PC-9 (cell line): ENCODE measurements around the gene COA3. TPM values are rescaled to one million over a fixed set of nuclear protein-coding genes. Genes with fewer than 3 reads are reported as not detected.

ENCODE experiments used
- BruUV-seq: library from RNA; stranded (reverse); fragments of 400-500 nt; replicated peaks from 2 replicates; lab custom pipeline; 2021; lab: Mats Ljungman, UMichigan
- CTCF ChIA-PET: fragments of 300-600 bp; sonication (Branson Sonifier 250); formaldehyde crosslinking; loops from one replicate; lab custom pipeline; 2022; ENCODE audit warnings: antibody characterized with exemption; lab: Charles Lee
- POLR2A ChIA-PET: fragments of 300-600 bp; sonication (Branson Sonifier 250); formaldehyde crosslinking; loops from one replicate; lab custom pipeline; 2022; ENCODE audit warnings: antibody characterized with exemption; ENCODE audit not compliant: unreplicated experiment; lab: Charles Lee
- DNase-seq, 2 experiments: peaks; one replicate each; pipeline versions ENCODE4 v3.0.0 to v3.0.0-alpha.2; 2015 to 2022; ENCODE audit warnings: mixed read lengths in 1 of 2
- H2AFZ ChIP-seq: fragments of 200-600 bp; sonication (generic); 2 replicates; pipeline ENCODE4 v1.8.1; 2017; ENCODE audit warnings: antibody characterized with exemption
- H3F3A ChIP-seq: fragments of 200-600 bp; sonication (generic); 2 replicates; pipeline ENCODE4 v1.8.1; 2017; ENCODE audit warnings: antibody characterized with exemption, mild to moderate bottlenecking, low read depth; ENCODE audit not compliant: insufficient read depth
- H3K27ac ChIP-seq: fragments of 200-600 bp; sonication (generic); 2 replicates; pipeline ENCODE4 v1.6.1; 2016; ENCODE audit warnings: mixed run types
- H3K27me3 ChIP-seq: fragments of 200-600 bp; sonication (generic); 2 replicates; pipeline ENCODE4 v1.6.1; 2016; ENCODE audit warnings: low read depth, mixed run types; ENCODE audit not compliant: insufficient read depth
- H3K36me3 ChIP-seq: fragments of 200-600 bp; sonication (generic); 2 replicates; pipeline ENCODE4 v1.6.1; 2016; ENCODE audit warnings: low read depth, mixed run types
- H3K4me1 ChIP-seq: fragments of 200-600 bp; sonication (generic); replicated peaks from 2 replicates; pipeline ENCODE4 v1.6.1; 2016; ENCODE audit warnings: mixed run types; ENCODE audit not compliant: insufficient read depth
- H3K4me2 ChIP-seq: fragments of 200-600 bp; sonication (generic); 2 replicates; pipeline ENCODE4 v1.6.1; 2017; ENCODE audit warnings: mixed run types
- H3K4me3 ChIP-seq: fragments of 200-600 bp; sonication (generic); 2 replicates; pipeline ENCODE4 v1.6.1; 2016; ENCODE audit warnings: mixed run types
- H3K79me2 ChIP-seq: fragments of 200-600 bp; sonication (generic); 2 replicates; pipeline ENCODE4 v1.6.1; 2017; ENCODE audit warnings: low read depth, mixed run types
- H3K9me2 ChIP-seq: fragments of 200-600 bp; sonication (generic); 2 replicates; pipeline ENCODE4 v1.8.1; 2017; ENCODE audit warnings: mild to moderate bottlenecking; ENCODE audit not compliant: insufficient read depth
- H3K9me3 ChIP-seq: fragments of 200-600 bp; sonication (generic); 2 replicates; pipeline ENCODE4 v1.8.1; 2016; ENCODE audit warnings: low read depth; ENCODE audit not compliant: insufficient read depth
- H4K20me1 ChIP-seq: fragments of 200-600 bp; sonication (generic); 2 replicates; pipeline ENCODE4 v1.8.1; 2017; ENCODE audit not compliant: insufficient read depth
- CTCF ChIP-seq: fragments of 200-600 bp; sonication (generic); conservative IDR thresholded peaks from 2 replicates; pipeline ENCODE4 v1.6.1; 2017; ENCODE audit warnings: mixed run types, antibody characterized with exemption, mild to moderate bottlenecking, moderate library complexity
- EZH2 ChIP-seq: fragments of 200-600 bp; sonication (generic); IDR thresholded peaks from 2 replicates; pipeline ENCODE4 v1.8.0; 2017; ENCODE audit warnings: antibody characterized with exemption, low read depth
- intact Hi-C: fragments of 100-400 bp; cut with micrococcal nuclease; formaldehyde crosslinking; loops from one replicate; pipeline ENCODE4 v1.10.0; 2022; ENCODE audit not compliant: unreplicated experiment
- total RNA-seq: library from RNA; stranded (reverse); gene quantifications from 2 replicates; pipeline ENCODE4 v1.2.3, GENCODE V29; 2021

COA3 gene
- total RNA-seq, 1 experiment from 2014 or later = 49.9 TPM

GRCh38 chr17:42844761-42845555, 46.5 kb upstream of the COA3 start:
- Histone ChIP-seq H3K4me2 (no peak overlapping the region), H3K36me3 (peaks cover 16% of the 10 kb centered on the region; the same call in 1 of the 2 replicates), H2AFZ (no peak overlapping the region), H3K4me3 (no peak overlapping the region), H3K4me1 (no peaks in the 10 kb centered on the region), H3K9me2 (no peaks in the 10 kb centered on the region), H3K79me2 (no peaks in the 10 kb centered on the region), H3K27ac (no peak overlapping the region), H4K20me1 (peaks cover 8% of the 10 kb centered on the region), H3F3A (peaks cover 32% of the 10 kb centered on the region; the same call in 1 of the 2 replicates), H3K9me3 (no peaks in the 10 kb centered on the region), H3K27me3 (no peaks in the 10 kb centered on the region)
- intact Hi-C loops = no loop called here
- CTCF ChIA-PET = no interaction called here
- no TSS peak for BruUV-seq
- TF ChIP-seq EZH2 = no peak
- no peak for TF ChIP-seq CTCF
- POLR2A ChIA-PET = interaction anchor here (0.6 to 0.7 kb wide), 2 partner anchors 25 to 28 kb away, joined by 3 to 4 read pairs; no protein-coding TSS in a partner anchor
- no peak for DNase-seq

- peaks cover 8% of the 10 kb centered on the region for H4K20me1 ChIP-seq
- TF ChIP-seq EZH2 = no peak
- TF ChIP-seq CTCF = no peak
- DNase-seq = no peak
- no peaks in the 10 kb centered on the region for H3K27me3 ChIP-seq
- no peaks in the 10 kb centered on the region for H3K4me1 ChIP-seq
- intact Hi-C loops = no loop called here
- H3F3A ChIP-seq = peaks cover 36% of the 10 kb centered on the region; the same call in 1 of the 2 replicates
- H3K36me3 ChIP-seq = peaks cover 16% of the 10 kb centered on the region; the same call in 1 of the 2 replicates
- H3K27ac ChIP-seq = no peak within 1 kb of the TSS
- no peaks in the 10 kb centered on the region for H3K79me2 ChIP-seq
- BruUV-seq = no TSS peak
- ChIA-PET CTCF (interaction anchor here (1.7 kb wide), 1 partner anchor 85 kb away, joined by 10 read pairs; no protein-coding TSS in a partner anchor), POLR2A (interaction anchor here (0.7 kb wide), 1 partner anchor 26 kb away, joined by 4 read pairs; no protein-coding TSS in a partner anchor)
- H3K4me2 ChIP-seq = no peak within 1 kb of the TSS
- no peaks in the 10 kb centered on the region for H3K9me3 ChIP-seq
- H2AFZ ChIP-seq = no peak within 1 kb of the TSS
- H3K9me2 ChIP-seq = no peaks in the 10 kb centered on the region
- no peak within 1 kb of the TSS for H3K4me3 ChIP-seq
These were observed 45.8 kb upstream of the COA3 start, which contains the start of gene AOC2 for GRCh38 chr17:42844271-42844670. Gene AOC2, plus strand, starts transcription at chr17:42844580. Its CDS starts 47 bp downstream, at chr17:42844627.

- BruUV-seq = no TSS peak
- Histone ChIP-seq H3F3A (peaks cover 41% of the 10 kb centered on the region; the same call in 1 of the 2 replicates), H3K27me3 (no peaks in the 10 kb centered on the region), H3K4me3 (no peak overlapping the region), H3K4me1 (no peaks in the 10 kb centered on the region), H4K20me1 (peaks cover 8% of the 10 kb centered on the region), H3K27ac (no peak overlapping the region), H3K9me3 (no peaks in the 10 kb centered on the region), H3K79me2 (no peaks in the 10 kb centered on the region), H3K36me3 (peaks cover 16% of the 10 kb centered on the region; the same call in 1 of the 2 replicates), H2AFZ (no peak overlapping the region), H3K4me2 (no peak overlapping the region), H3K9me2 (no peaks in the 10 kb centered on the region)
- ChIA-PET CTCF (interaction anchor here (0.6 to 1.7 kb wide), 5 partner anchors 85 to 244 kb away, joined by 3 to 10 read pairs (median 4); no protein-coding TSS in a partner anchor), POLR2A (interaction anchor here (0.5 to 0.7 kb wide), 2 partner anchors 131 to 154 kb away, joined by 3 to 6 read pairs; partner anchors contain the start of gene RPL27)
- intact Hi-C loops = loop anchor here (1.0 to 2.0 kb wide), 3 partner anchors 85 to 155 kb away; partner anchors contain the start of gene RPL27
- peak; percentile 30 to 54 for DNase-seq
- TF ChIP-seq EZH2 (no peak), CTCF (peak; percentile 90)
These were observed 44.9 kb upstream of the COA3 start for GRCh38 chr17:42843358-42843934.
